ENCODE data around the gene MB21D2. TPM values are rescaled to one million over a fixed set of nuclear protein-coding genes. Genes with fewer than 3 reads are reported as not detected.
A peak's percentile ranks its signal among the peaks of the same experiment; 100 is the strongest.

MB21D2 gene
- total RNA-seq, 1 donor from 2014 or later, result 14.1 TPM

DNA sequence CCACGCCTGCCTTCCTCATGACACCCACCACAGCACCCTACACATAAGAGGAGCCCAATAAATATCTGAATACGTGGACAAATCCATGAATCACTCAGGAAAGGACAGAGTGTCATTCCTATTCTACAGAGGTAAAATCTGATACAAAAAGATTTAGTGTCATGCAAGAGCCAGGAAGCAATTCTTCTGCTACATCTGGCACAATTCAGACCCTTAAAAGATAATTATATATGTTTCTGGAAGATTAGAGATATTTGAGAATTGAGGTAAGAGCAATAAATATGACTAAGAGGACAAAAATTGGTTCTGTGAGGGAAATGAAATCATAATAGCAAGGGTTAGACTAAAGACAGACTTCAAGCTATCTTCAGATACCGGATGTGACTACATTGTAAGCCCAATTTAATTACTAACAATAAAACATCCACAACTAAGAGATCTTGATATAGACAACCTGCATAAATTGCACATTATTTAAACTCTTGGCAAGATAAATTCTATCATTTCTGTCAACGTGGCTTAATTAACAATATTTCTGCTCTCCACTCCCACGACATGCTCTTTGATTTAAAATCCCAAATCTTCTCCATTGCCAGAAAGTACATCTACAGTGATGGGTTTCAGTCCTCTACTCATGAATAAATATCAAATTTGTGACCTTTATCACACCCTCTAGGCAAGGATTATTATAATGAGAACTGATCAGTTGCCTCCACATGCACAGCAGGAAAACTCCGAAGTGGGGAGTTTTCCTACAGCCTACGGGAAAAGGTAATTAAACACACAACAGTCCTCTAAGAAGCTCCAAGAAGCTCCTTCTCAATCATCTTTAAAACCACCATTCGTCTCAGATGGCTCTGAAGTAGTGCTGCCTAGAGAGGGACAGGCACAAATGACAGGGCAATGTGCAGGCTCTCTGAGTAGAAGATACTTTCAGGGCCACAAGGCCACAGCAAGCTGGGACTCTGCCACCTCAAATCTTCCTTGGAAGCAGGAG, 32.6 kb downstream of the MB21D2 start:
- no peak for DNase-seq (ENCODE audit: extremely low spot score, unreplicated experiment)
- Mint-ChIP-seq H3K36me3 (peaks cover 8% of the 10 kb centered on the region), H3K27me3 (no peaks in the 10 kb centered on the region), H3K4me1 (ENCODE audit: unreplicated experiment) (peaks cover 44% of the 10 kb centered on the region), H3K9me3 (peaks cover 4% of the 10 kb centered on the region), H3K4me3 (peak overlapping the region; percentile 14), H3K27ac (peak overlapping the region; percentile 52)
- TF ChIP-seq CTCF (conservative IDR thresholded peaks at IDR 0.05), result no peak

DNA sequence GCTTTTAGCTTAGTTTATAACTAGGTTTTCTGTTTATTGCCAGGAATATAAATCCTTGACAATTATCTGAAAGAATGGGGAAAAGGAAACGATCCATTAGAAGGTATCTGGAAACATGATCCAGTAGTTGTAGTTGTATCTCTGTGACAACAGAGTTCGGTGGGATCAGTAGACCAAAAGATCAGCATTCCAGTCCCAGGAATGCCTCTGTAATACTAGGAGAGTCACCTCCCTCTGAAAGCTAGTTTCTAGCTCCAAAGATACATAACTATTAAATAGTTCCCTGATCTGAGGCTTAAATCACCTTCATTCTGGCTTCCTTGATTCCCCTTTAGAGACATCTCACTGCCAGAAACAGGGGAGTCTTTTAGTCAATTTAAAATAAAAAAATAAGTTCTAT, 34.1 kb downstream of the MB21D2 start:
- H3K27me3 Mint-ChIP-seq, result no peaks in the 10 kb centered on the region
- no peak overlapping the region for H3K4me3 Mint-ChIP-seq
- H3K27ac Mint-ChIP-seq, result peak overlapping the region; percentile 30
- DNase-seq (ENCODE audit: extremely low spot score, unreplicated experiment), result no peak
- no peak for TF ChIP-seq CTCF (conservative IDR thresholded peaks at IDR 0.05)
- peaks cover 8% of the 10 kb centered on the region for H3K36me3 Mint-ChIP-seq
- peaks cover 4% of the 10 kb centered on the region for H3K9me3 Mint-ChIP-seq
- peaks cover 45% of the 10 kb centered on the region for H3K4me1 Mint-ChIP-seq (ENCODE audit: unreplicated experiment)

- no peak overlapping the region for H3K4me3 Mint-ChIP-seq
- no peak for DNase-seq (ENCODE audit: extremely low spot score, unreplicated experiment)
- no peaks in the 10 kb centered on the region for H3K27me3 Mint-ChIP-seq
- H3K9me3 Mint-ChIP-seq, result peaks cover 4% of the 10 kb centered on the region
- H3K4me1 Mint-ChIP-seq (ENCODE audit: unreplicated experiment), result peaks cover 32% of the 10 kb centered on the region
- TF ChIP-seq CTCF (conservative IDR thresholded peaks at IDR 0.05), result no peak
- peaks cover 8% of the 10 kb centered on the region for H3K36me3 Mint-ChIP-seq
- H3K27ac Mint-ChIP-seq, result peak overlapping the region; percentile 56
Observed at GRCh38 chr3:192881159-192881786, 36.4 kb downstream of the MB21D2 start.

DNA sequence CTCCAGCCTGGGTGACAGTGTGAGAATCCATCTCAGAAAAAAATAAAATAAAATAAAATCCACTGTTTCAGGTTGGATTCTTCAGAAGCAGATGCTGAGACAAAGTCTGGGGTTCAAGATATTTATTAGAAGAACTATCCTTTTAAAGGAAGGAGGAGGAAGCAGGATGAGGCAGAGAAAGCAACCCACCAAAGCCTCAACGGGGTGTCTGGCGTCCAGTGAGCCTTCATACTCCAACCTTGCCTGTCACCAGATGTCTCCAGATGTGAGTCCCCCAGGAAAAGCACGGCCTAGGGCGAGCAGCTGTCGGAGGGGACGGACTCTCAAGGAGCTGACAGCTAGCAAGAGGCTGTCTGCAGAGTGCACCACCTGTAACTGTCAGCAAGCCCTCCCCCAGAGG, 37.3 kb downstream of the MB21D2 start:
- no peak for DNase-seq (ENCODE audit: extremely low spot score, unreplicated experiment)
- Mint-ChIP-seq H3K36me3 (peaks cover 5% of the 10 kb centered on the region), H3K27me3 (no peaks in the 10 kb centered on the region), H3K4me1 (ENCODE audit: unreplicated experiment) (peaks cover 29% of the 10 kb centered on the region), H3K4me3 (no peak overlapping the region), H3K9me3 (peaks cover 4% of the 10 kb centered on the region), H3K27ac (no peak overlapping the region)
- no peak for TF ChIP-seq CTCF (conservative IDR thresholded peaks at IDR 0.05)

DNA sequence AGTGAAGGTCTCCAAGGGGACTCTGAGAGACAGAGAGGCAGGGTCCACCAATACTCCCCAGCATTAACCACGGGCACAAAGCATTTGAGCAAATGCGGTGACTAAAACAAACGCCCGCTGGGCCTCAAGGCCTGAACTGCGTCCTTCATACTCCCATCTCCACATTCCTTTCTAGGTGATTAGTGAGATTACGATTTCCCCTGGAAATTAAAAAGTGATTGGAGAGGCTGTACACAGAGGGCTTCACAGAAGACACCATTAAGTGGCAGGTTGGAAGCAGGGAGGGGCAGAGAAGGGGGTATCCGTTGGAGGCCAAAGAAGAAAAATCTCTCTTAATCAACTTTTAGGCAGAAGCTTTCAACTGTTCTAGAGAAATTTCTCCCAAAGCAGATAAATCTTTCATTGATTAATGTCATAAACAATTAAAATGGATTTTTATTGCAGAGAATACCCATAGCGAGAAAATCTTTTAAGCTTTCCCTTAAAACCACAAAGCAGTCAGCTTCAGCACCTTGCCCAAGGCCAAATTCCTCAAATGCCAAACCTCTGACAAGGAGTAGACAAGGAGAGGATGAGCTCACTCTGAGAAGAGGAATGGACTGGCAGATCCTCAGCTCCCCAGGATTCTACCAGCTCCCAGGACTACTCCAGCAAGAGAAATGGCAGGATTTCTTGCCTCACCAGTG, 38.2 kb downstream of the MB21D2 start:
- H3K27me3 Mint-ChIP-seq, result no peaks in the 10 kb centered on the region
- no peak for TF ChIP-seq CTCF (conservative IDR thresholded peaks at IDR 0.05)

More for the DNA sequence above, 38.2 kb downstream of the MB21D2 start:
- Mint-ChIP-seq H3K27ac (peak overlapping the region; percentile 98), H3K36me3 (peaks cover 1% of the 10 kb centered on the region), H3K9me3 (no peaks in the 10 kb centered on the region), H3K4me1 (ENCODE audit: unreplicated experiment) (peaks cover 22% of the 10 kb centered on the region), H3K4me3 (peak overlapping the region; percentile 73)
- no peak for DNase-seq (ENCODE audit: extremely low spot score, unreplicated experiment)
